A673 (cell line): Measurements from ENCODE around the gene DDX3X.

ENCODE experiments used
- CTCF ChIP-seq: fragments of 300-800, 200-600 bp; sonication (generic); conservative IDR thresholded peaks from 2 replicates; pipeline ENCODE4 v1.5.1; 2017; ENCODE audit warnings: low read depth, mild to moderate bottlenecking, antibody characterized with exemption, low read length, moderate library complexity, mixed read lengths
- EZH2 ChIP-seq: fragments of 200-600 bp; sonication (generic); IDR thresholded peaks from 2 replicates; pipeline ENCODE4 v1.6.1; 2017; ENCODE audit warnings: borderline replicate concordance, low read depth, mild to moderate bottlenecking, mixed read lengths, antibody characterized with exemption, low read length; ENCODE audit not compliant: poor library complexity, severe bottlenecking

- no peak for TF ChIP-seq CTCF
- TF ChIP-seq EZH2: no peak
Observed at GRCh38 chrX:41389311-41389888, 55.4 kb downstream of the DDX3X start.
